Choroid plexus epithelial cell (primary cell): ENCODE data around the gene TMEM107.
A peak's percentile ranks its signal among the peaks of the same experiment; 100 is the strongest.

ENCODE experiments used
- DNase-seq: peaks from one replicate; pipeline ENCODE4 v3.0.0-alpha.2; 2010; ENCODE audit warnings: low read depth
- H3K4me3 ChIP-seq: 2 replicates; pipeline ENCODE4 v1.5.1; 2011; ENCODE audit warnings: low read depth, mild to moderate bottlenecking, control low read depth, low read length, moderate library complexity
- CTCF ChIP-seq: conservative IDR thresholded peaks from 2 replicates; pipeline ENCODE4 v1.5.1; 2011; ENCODE audit warnings: low read depth, mild to moderate bottlenecking, control low read depth, inconsistent platforms, low read length, moderate library complexity

Gene TMEM107

GRCh38 chr17:8154608-8155155, 21.5 kb downstream of the TMEM107 start:
- peak; percentile 45 for DNase-seq
- H3K4me3 ChIP-seq: peak overlapping the region; percentile 90
- TF ChIP-seq CTCF: no peak

- peak overlapping the region; percentile 90 for H3K4me3 ChIP-seq
- no peak for TF ChIP-seq CTCF
- peak; percentile 100 for DNase-seq
Observed at GRCh38 chr17:8153957-8154607, 22.1 kb downstream of the TMEM107 start.

GRCh38 chr17:8153525-8153956, 22.6 kb downstream of the TMEM107 start:
- H3K4me3 ChIP-seq: peak overlapping the region; percentile 90
- TF ChIP-seq CTCF: no peak
- DNase-seq: peak; percentile 98

- peak overlapping the region; percentile 94 for H3K4me3 ChIP-seq
- no peak for TF ChIP-seq CTCF
Observed at GRCh38 chr17:8153031-8153451, 23.1 kb downstream of the TMEM107 start.

GRCh38 chr17:8152112-8152775, 23.9 kb downstream of the TMEM107 start, which contains the start of gene PER1:
PER1 (minus strand) TSS chr17:8152404; CDS start chr17:8150706, 1,698 bp downstream.
- H3K4me3 ChIP-seq: peak within 1 kb of the TSS; percentile 94
- DNase-seq: peak; percentile 99
- TF ChIP-seq CTCF: no peak

More at GRCh38 chr17:8153031-8153451, 23.1 kb downstream of the TMEM107 start:
- no peak for DNase-seq

- TF ChIP-seq CTCF: no peak
- peak; percentile 91 for DNase-seq
- H3K4me3 ChIP-seq: peak overlapping the region; percentile 94
Observed at GRCh38 chr17:8151641-8152111, 24.5 kb downstream of the TMEM107 start.
